ENCODE measurements around the gene NUP205. TPM values are rescaled to one million over a fixed set of nuclear protein-coding genes. Genes with fewer than 3 reads are reported as not detected.

Gene NUP205
- total RNA-seq, 1 experiment from 2014 or later, result 91.0 TPM

DNA sequence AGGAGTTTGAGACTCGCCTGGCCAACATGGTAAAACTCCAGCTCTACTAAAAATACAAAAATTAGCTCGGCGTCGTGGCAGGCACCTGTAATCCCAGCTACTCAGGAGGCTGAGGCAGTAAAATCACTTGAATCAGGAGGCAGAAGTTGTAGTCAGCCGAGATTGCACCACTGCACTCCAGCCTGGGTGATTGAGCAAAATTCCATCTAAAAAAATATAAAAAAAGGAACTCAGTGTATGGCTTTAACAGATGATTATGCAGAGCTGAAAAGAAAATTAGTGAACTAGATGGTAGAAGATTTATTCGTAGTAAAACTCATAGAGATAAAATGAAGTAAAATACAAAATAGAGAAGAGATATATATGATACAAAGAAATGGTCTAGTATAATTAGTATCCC lies 35.2 kb upstream of the NUP205 start:
- H3K9ac ChIP-seq (ENCODE audit: low read length), result no peak overlapping the region
- DNase-seq (ENCODE audit: low read depth, low spot score), result no peak
- H2AFZ ChIP-seq (ENCODE audit: low read depth, low read length, poor library complexity, severe bottlenecking), result no peak overlapping the region
- no peaks in the 10 kb centered on the region for H3K36me3 ChIP-seq (ENCODE audit: control insufficient read depth in 1 of 2, insufficient read depth in 2 of 2, low read length in 2 of 2)
- no peaks in the 10 kb centered on the region for H4K20me1 ChIP-seq (ENCODE audit: insufficient read depth)
- no peaks in the 10 kb centered on the region for H3K27me3 ChIP-seq (ENCODE audit: insufficient read depth, low read length)
- H3K9me2 ChIP-seq (ENCODE audit: insufficient read depth), result no peaks in the 10 kb centered on the region
- H3K4me2 ChIP-seq (ENCODE audit: low read length), result no peak overlapping the region
- TF ChIP-seq ELF1 (IDR thresholded peaks at IDR 0.05; ENCODE audit: borderline replicate concordance, low read depth) (no peak), SP1 (IDR thresholded peaks at IDR 0.05; ENCODE audit: low read depth) (no peak), ZFX (IDR thresholded peaks at IDR 0.05) (no peak), YY1 (IDR thresholded peaks at IDR 0.05; ENCODE audit: extremely low read depth, insufficient replicate concordance, low read depth, low read length) (no peak), CBX3 (IDR thresholded peaks at IDR 0.05; ENCODE audit: low read depth) (no peak), POLR2AphosphoS5 (IDR thresholded peaks at IDR 0.05; ENCODE audit: low read depth, low read length) (no peak), SRF (IDR thresholded peaks at IDR 0.05; ENCODE audit: low read depth) (no peak), ZBTB33 (IDR thresholded peaks at IDR 0.05; ENCODE audit: extremely low read depth, insufficient replicate concordance, low read length) (no peak), REST (IDR thresholded peaks at IDR 0.05; ENCODE audit: low read depth) (no peak), SIN3A (IDR thresholded peaks at IDR 0.05; ENCODE audit: low read depth) (no peak), CTCF (IDR thresholded peaks at IDR 0.05 in 2 of 3, conservative IDR thresholded peaks at IDR 0.05 in 1 of 3; ENCODE audit: borderline replicate concordance in 1 of 3, insufficient read depth in 1 of 3, low read depth in 2 of 3, low read length in 2 of 3) (no peak), EZH2phosphoT487 (IDR thresholded peaks at IDR 0.05; ENCODE audit: borderline replicate concordance) (no peak), EZH2 (IDR thresholded peaks at IDR 0.05) (no peak), RAD21 (IDR thresholded peaks at IDR 0.05; ENCODE audit: low read depth) (no peak)
- no TSS peak for BruUV-seq (replicated peaks)
- no peaks in the 10 kb centered on the region for H3K79me2 ChIP-seq (ENCODE audit: insufficient read depth, low read length)
- no peak overlapping the region for H3K27ac ChIP-seq (ENCODE audit: low read depth, low read length)
- POLR2A ChIA-PET, result no interaction called here
- H3K4me3 ChIP-seq (replicated peaks in 1 of 2; ENCODE audit: low read depth in 1 of 2, low read length in 2 of 2), result no peak overlapping the region
- no peaks in the 10 kb centered on the region for H3K9me3 ChIP-seq (ENCODE audit: control insufficient read depth in 1 of 2, insufficient read depth in 1 of 2, low read depth in 1 of 2, low read length in 2 of 2)
- H3K4me1 ChIP-seq (ENCODE audit: control insufficient read depth in 1 of 2, insufficient read depth in 2 of 2, low read length in 2 of 2), result no peaks in the 10 kb centered on the region
- CTCF ChIA-PET, result no interaction called here
- intact Hi-C loops (cut with micrococcal nuclease), result no loop called here
- RAD21 ChIA-PET (ENCODE audit: low non-redundant PET in 1 of 2, low total read pairs in 2 of 2, uncharacterized antibody in 2 of 2, unreplicated experiment in 2 of 2), result no interaction called here
- no peak for ATAC-seq
